Neuronal stem cell (in vitro differentiated cells): ENCODE measurements around the gene PLEKHH2.

Source experiments
- DNase-seq: peaks from one replicate; pipeline ENCODE4 v3.0.0-alpha.2; 2013; ENCODE audit warnings: low spot score
- H2AFZ ChIP-seq: one replicate; pipeline ENCODE4 v1.6.1; 2013; ENCODE audit warnings: mild to moderate bottlenecking, low read length, inconsistent platforms
- H2AK5ac ChIP-seq: 2 replicates; pipeline ENCODE4 v1.6.1; 2013; ENCODE audit warnings: low read depth, mild to moderate bottlenecking, inconsistent platforms, low read length, moderate library complexity, mixed read lengths
- H2BK120ac ChIP-seq: 2 replicates; pipeline ENCODE4 v1.6.1; 2013; ENCODE audit warnings: low read depth, mild to moderate bottlenecking, inconsistent platforms, low read length, moderate library complexity, mixed read lengths
- H2BK12ac ChIP-seq: one replicate; pipeline ENCODE4 v1.6.1; 2013; ENCODE audit warnings: low read length, inconsistent platforms
- H2BK15ac ChIP-seq: 2 replicates; pipeline ENCODE4 v1.6.1; 2013; ENCODE audit warnings: mild to moderate bottlenecking, low read length, inconsistent platforms, mixed read lengths
- H2BK5ac ChIP-seq: one replicate; pipeline ENCODE4 v1.6.1; 2013; ENCODE audit warnings: inconsistent platforms, mild to moderate bottlenecking, low read length, moderate library complexity
- H3K14ac ChIP-seq: one replicate; pipeline ENCODE4 v1.6.1; 2013; ENCODE audit warnings: low read length, inconsistent platforms
- H3K18ac ChIP-seq: 2 replicates; pipeline ENCODE4 v1.6.1; 2013; ENCODE audit warnings: low read length, inconsistent platforms
- H3K23ac ChIP-seq: 2 replicates; pipeline ENCODE4 v1.6.1; 2013; ENCODE audit warnings: low read depth, mild to moderate bottlenecking, mixed read lengths, low read length, inconsistent platforms; ENCODE audit not compliant: poor library complexity
- H3K27ac ChIP-seq: replicated peaks from 3 replicates; pipeline ENCODE4 v1.5.1; 2013; ENCODE audit warnings: low read length, inconsistent platforms
- H3K27me3 ChIP-seq, 3 experiments: 2 replicates each; pipeline ENCODE4 v1.6.1; 2013; ENCODE audit warnings: low read length in 3 of 3, mild to moderate bottlenecking in 2 of 3, inconsistent platforms in 1 of 3, low read depth in 1 of 3, mixed read lengths in 1 of 3, moderate library complexity in 1 of 3; ENCODE audit not compliant: control insufficient read depth in 3 of 3, insufficient read depth in 3 of 3
- H3K36me3 ChIP-seq, 2 donors: replicated peaks in 1 of 2; 2 replicates each; pipeline ENCODE4 v1.6.1; 2013; ENCODE audit warnings: low read length in 2 of 2; ENCODE audit not compliant: control insufficient read depth in 2 of 2, insufficient read depth in 2 of 2
- H3K4ac ChIP-seq: 2 replicates; pipeline ENCODE4 v1.6.1; 2013; ENCODE audit warnings: inconsistent platforms, mild to moderate bottlenecking, low read length, moderate library complexity
- H3K4me1 ChIP-seq, 2 donors: 1 replicate in 1 of 2; 2 replicates in 1 of 2; pipeline ENCODE4 v1.6.1; 2013; ENCODE audit warnings: low read length in 2 of 2, low read depth in 1 of 2; ENCODE audit not compliant: control insufficient read depth in 2 of 2, insufficient read depth in 1 of 2
- H3K4me2 ChIP-seq: one replicate; pipeline ENCODE4 v1.6.1; 2013; ENCODE audit warnings: mild to moderate bottlenecking, low read length, inconsistent platforms; ENCODE audit not compliant: insufficient read depth, poor library complexity, severe bottlenecking
- H3K4me3 ChIP-seq, 2 donors: 2 replicates each; pipeline ENCODE4 v1.5.1; 2013; ENCODE audit warnings: low read length in 2 of 2, mild to moderate bottlenecking in 2 of 2, inconsistent platforms in 1 of 2, moderate library complexity in 1 of 2
- H3K79me1 ChIP-seq: one replicate; pipeline ENCODE4 v1.6.1; 2013; ENCODE audit warnings: low read depth, mild to moderate bottlenecking, inconsistent platforms, low read length, moderate library complexity
- H3K9ac ChIP-seq: one replicate; pipeline ENCODE4 v1.6.1; 2013; ENCODE audit warnings: mild to moderate bottlenecking, low read depth, low read length, inconsistent platforms; ENCODE audit not compliant: poor library complexity
- H3K9me3 ChIP-seq, 2 donors: replicated peaks in 1 of 2; 2 replicates each; pipeline versions ENCODE3 to v1.6.1; 2013; ENCODE audit warnings: low read length in 2 of 2, mild to moderate bottlenecking in 2 of 2, inconsistent platforms in 1 of 2, low read depth in 1 of 2, mixed read lengths in 1 of 2, moderate library complexity in 1 of 2; ENCODE audit not compliant: control insufficient read depth in 2 of 2, insufficient read depth in 1 of 2
- H4K8ac ChIP-seq: one replicate; pipeline ENCODE4 v1.6.1; 2013; ENCODE audit warnings: low read depth, mild to moderate bottlenecking, inconsistent platforms, low read length, moderate library complexity
- H4K91ac ChIP-seq: one replicate; pipeline ENCODE4 v1.6.1; 2013; ENCODE audit warnings: low read length, low read depth, mild to moderate bottlenecking, inconsistent platforms; ENCODE audit not compliant: poor library complexity
- WGBS, 2 donors: extraction: QIAGEN DNeasy Blood & Tissue Kit; methylation state at CpG; one replicate each; pipeline ENCODE4 v1.1.7; 2013; ENCODE audit warnings: missing lambda C conversion rate in 2 of 2, mixed read lengths in 1 of 2; ENCODE audit not compliant: insufficient read length in 2 of 2, insufficient replicate concordance in 1 of 2; ENCODE audit errors: extremely low coverage in 2 of 2; 5-methylcytosine and 5-hydroxymethylcytosine counted together

PLEKHH2 gene

DNA sequence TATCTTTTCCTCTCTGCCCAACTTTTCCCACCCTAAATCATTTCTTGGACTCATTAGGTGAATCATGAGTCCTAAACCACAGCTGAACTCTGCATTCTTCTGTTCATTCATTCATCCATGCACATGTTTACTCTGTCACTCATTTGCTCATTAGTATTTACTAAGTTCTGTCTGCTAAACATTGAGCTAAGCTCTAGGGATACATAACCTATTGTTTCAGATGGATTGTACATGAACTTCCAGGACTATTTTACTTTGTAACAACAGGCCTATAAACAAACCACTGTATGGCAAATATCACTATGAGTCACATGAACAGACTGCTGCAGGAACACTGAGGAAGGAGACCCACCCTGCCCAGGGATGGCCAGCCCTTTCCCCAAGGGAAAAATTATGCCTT is 122.1 kb downstream of the PLEKHH2 start:
- Histone ChIP-seq H3K4ac (no peak overlapping the region), H3K36me3 (no peaks in the 10 kb centered on the region), H2BK15ac (no peak overlapping the region), H2BK120ac (no peak overlapping the region), H3K14ac (no peak overlapping the region), H3K4me1 (peaks cover 0 to 1% of the 10 kb centered on the region in 2 donors), H3K4me2 (no peak overlapping the region), H4K91ac (no peak overlapping the region), H3K9me3 (no peaks in the 10 kb centered on the region), H2BK5ac (no peak overlapping the region), H3K23ac (no peak overlapping the region), H3K27ac (no peak overlapping the region), H3K4me3 (no peak overlapping the region), H2AK5ac (no peak overlapping the region), H3K27me3 (no peaks in the 10 kb centered on the region), H2BK12ac (no peak overlapping the region), H3K9ac (no peak overlapping the region), H3K79me1 (no peaks in the 10 kb centered on the region), H2AFZ (peak overlapping the region; percentile 14), H3K18ac (no peak overlapping the region), H4K8ac (no peak overlapping the region)
- DNase-seq: no peak

DNA sequence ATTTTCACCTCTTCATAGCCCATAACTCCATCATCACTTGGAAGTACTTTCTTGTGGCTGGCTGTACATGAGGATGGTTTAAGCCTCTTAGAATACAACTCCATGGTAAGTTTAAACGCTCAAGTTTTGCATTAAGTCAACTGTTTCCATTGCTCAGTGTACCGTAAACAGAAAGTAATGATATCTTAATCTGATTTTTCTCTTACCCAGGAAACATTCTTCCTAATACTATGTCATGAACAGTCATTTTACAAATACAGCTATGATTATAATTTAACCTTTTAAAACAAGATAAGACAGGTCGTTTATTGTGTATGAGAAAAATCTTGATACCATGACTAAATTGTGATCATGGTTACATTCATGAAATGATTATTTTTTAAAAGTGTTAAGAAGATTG is 125.2 kb downstream of the PLEKHH2 start:
- Histone ChIP-seq H3K27me3 (no peaks in the 10 kb centered on the region), H3K9me3 (no peaks in the 10 kb centered on the region), H4K8ac (no peak overlapping the region), H2BK15ac (no peak overlapping the region), H3K79me1 (peaks cover 1% of the 10 kb centered on the region), H3K14ac (no peak overlapping the region), H2BK5ac (no peak overlapping the region), H3K36me3 (no peaks in the 10 kb centered on the region), H3K4me3 (no peak overlapping the region), H3K4me2 (no peak overlapping the region), H3K4me1 (no peaks in the 10 kb centered on the region), H3K27ac (no peak overlapping the region), H3K23ac (no peak overlapping the region), H3K9ac (no peak overlapping the region), H4K91ac (no peak overlapping the region), H2AFZ (no peak overlapping the region), H2BK12ac (no peak overlapping the region), H2BK120ac (no peak overlapping the region), H3K18ac (no peak overlapping the region), H3K4ac (no peak overlapping the region), H2AK5ac (no peak overlapping the region)
- WGBS, 2 donors: no CpG with 5 or more reads among the region's 3 CpGs
- no peak for DNase-seq

DNA sequence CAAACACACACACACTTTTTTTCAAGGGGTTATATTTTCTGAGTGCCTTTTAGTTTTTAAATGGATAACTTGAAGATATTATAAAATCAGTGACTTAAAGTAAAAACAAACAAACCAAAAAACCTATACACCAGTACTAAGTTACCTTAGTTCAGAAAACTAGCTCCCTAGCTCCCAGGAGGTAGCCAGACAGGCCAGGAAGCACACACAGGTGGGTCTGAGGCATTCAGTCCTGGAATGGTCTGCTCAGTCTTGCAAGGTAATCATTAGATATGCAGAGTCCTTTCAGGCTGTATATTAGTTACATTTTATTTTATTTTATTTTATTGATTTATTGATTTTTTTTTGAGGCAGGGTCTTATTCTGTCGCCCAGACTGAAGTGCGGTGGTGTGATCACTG is 126.0 kb downstream of the PLEKHH2 start:
- no peak overlapping the region for H3K9ac ChIP-seq
- H2BK120ac ChIP-seq: no peak overlapping the region
- no peak overlapping the region for H2AK5ac ChIP-seq
- H3K27me3 ChIP-seq: no peaks in the 10 kb centered on the region
- H3K23ac ChIP-seq: no peak overlapping the region
- no peak overlapping the region for H3K4me3 ChIP-seq
- no peak overlapping the region for H2BK5ac ChIP-seq
- no peak overlapping the region for H4K91ac ChIP-seq
- H3K4me1 ChIP-seq: no peaks in the 10 kb centered on the region
- no peak overlapping the region for H2AFZ ChIP-seq
- H3K9me3 ChIP-seq: no peaks in the 10 kb centered on the region
- no peak overlapping the region for H3K4me2 ChIP-seq
- H4K8ac ChIP-seq: no peak overlapping the region
- H3K14ac ChIP-seq: no peak overlapping the region
- H2BK12ac ChIP-seq: no peak overlapping the region
- no peak overlapping the region for H3K18ac ChIP-seq
- no peak overlapping the region for H3K4ac ChIP-seq
- WGBS, 2 donors: no CpG with 5 or more reads among the region's 2 CpGs
- H3K79me1 ChIP-seq: peaks cover 1% of the 10 kb centered on the region
- no peak overlapping the region for H2BK15ac ChIP-seq
- no peaks in the 10 kb centered on the region for H3K36me3 ChIP-seq
- H3K27ac ChIP-seq: no peak overlapping the region
- no peak for DNase-seq

DNA sequence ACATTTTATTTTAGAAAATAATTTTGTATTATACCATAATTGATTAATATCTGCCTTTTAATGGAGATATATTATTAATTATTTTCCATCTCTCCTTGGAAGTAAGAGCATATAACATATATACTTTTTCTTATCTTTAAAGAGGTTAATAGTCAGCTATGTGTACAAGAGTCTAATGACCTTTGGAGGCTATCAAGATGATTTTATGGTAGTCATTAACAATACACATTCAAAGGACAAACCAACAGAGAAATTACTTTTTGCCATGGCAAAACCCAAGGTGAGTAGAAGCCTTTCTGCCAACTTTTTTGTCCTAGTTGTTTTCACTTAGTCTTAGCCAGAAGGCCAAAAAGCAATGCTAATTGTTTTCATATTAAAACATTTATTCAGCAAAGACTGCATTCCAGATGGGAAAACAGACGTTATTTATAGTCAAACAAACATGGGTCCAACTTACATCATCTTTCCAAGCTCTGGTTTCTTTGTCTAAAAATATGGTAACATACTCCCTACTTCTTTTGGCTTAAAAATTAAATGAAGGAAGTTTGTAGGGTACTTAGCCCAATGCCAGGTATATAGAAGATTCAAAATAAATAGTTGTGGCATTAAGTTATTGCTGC is 127.1 kb downstream of the PLEKHH2 start:
- no CpG with 5 or more reads among the region's 1 CpG for WGBS, 2 donors

More for the DNA sequence above, 127.1 kb downstream of the PLEKHH2 start:
- H3K4me2 ChIP-seq: no peak overlapping the region
- H3K4ac ChIP-seq: no peak overlapping the region
- peaks cover 1% of the 10 kb centered on the region for H3K79me1 ChIP-seq
- no peak overlapping the region for H3K9ac ChIP-seq
- no peak overlapping the region for H3K14ac ChIP-seq
- H3K27me3 ChIP-seq: no peaks in the 10 kb centered on the region
- H2BK15ac ChIP-seq: no peak overlapping the region
- H2BK120ac ChIP-seq: no peak overlapping the region
- no peak overlapping the region for H2AFZ ChIP-seq
- H4K8ac ChIP-seq: no peak overlapping the region
- H2BK12ac ChIP-seq: no peak overlapping the region
- no peak overlapping the region for H3K18ac ChIP-seq
- no peak overlapping the region for H2BK5ac ChIP-seq
- H3K27ac ChIP-seq: no peak overlapping the region
- no peak for DNase-seq
- H4K91ac ChIP-seq: no peak overlapping the region
- H3K9me3 ChIP-seq: no peaks in the 10 kb centered on the region
- no peaks in the 10 kb centered on the region for H3K36me3 ChIP-seq
- H3K23ac ChIP-seq: no peak overlapping the region
- no peaks in the 10 kb centered on the region for H3K4me1 ChIP-seq
- no peak overlapping the region for H2AK5ac ChIP-seq
- H3K4me3 ChIP-seq: no peak overlapping the region
